Transverse colon (tissue), 4 donors: Measurements from ENCODE around the gene UIMC1. TPM values are rescaled to one million over a fixed set of nuclear protein-coding genes. Genes with fewer than 3 reads are reported as not detected.
"Not testable (repeated sequence)": the region's sequence is repeated elsewhere in the genome, so short reads cannot be mapped to it uniquely, and the experiment has no call there.

Experiments
- DNase-seq: peaks from one replicate; pipeline ENCODE4 v3.0.0-alpha.2; 2019
- H3K27ac ChIP-seq, 4 donors: fragments of 200-600 bp; sonication (generic); 2 replicates each; pipeline ENCODE4 v1.5.1; 2016 to 2018; ENCODE audit warnings: inconsistent platforms in 4 of 4
- H3K27me3 ChIP-seq: fragments of 200-600 bp; sonication (generic); 2 replicates; pipeline ENCODE4 v1.5.1; 2017; ENCODE audit warnings: inconsistent platforms
- H3K36me3 ChIP-seq, 4 donors: fragments of 200-600 bp; sonication (generic); 2 replicates each; pipeline ENCODE4 v1.5.1; 2017 to 2019; ENCODE audit warnings: inconsistent platforms in 4 of 4
- H3K4me1 ChIP-seq, 4 donors: fragments of 200-600 bp; sonication (generic); 2 replicates each; pipeline ENCODE4 v1.5.1; 2017 to 2020; ENCODE audit warnings: inconsistent platforms in 4 of 4
- H3K4me3 ChIP-seq, 4 donors: fragments of 200-600 bp; sonication (generic); 1 replicate in 1 of 4; 2 replicates in 3 of 4; pipeline versions ENCODE4 v1.5.1 to v1.6.1; 2017 to 2019; ENCODE audit warnings: inconsistent platforms in 4 of 4
- H3K9me3 ChIP-seq, 2 donors: fragments of 200-600 bp; sonication (generic); 2 replicates each; pipeline ENCODE4 v1.5.1; 2017 to 2019; ENCODE audit warnings: inconsistent platforms in 2 of 2
- CTCF ChIP-seq, 5 experiments: fragments of 200-600 bp in 3 of 5; fragments of 450-650 bp in 2 of 5; sonication (generic) in 3 of 5; IDR thresholded peaks; 1 replicate in 2 of 5; 2 replicates in 3 of 5; pipeline ENCODE4 v1.5.1; 2016 to 2017; ENCODE audit warnings: antibody characterized with exemption in 5 of 5, inconsistent platforms in 3 of 5, mild to moderate bottlenecking in 2 of 5, moderate library complexity in 1 of 5
- EP300 ChIP-seq: sonication (generic); formaldehyde crosslinking; IDR thresholded peaks from one replicate; pipeline ENCODE4 v1.6.1; 2017; ENCODE audit warnings: antibody characterized with exemption, low read depth
- POLR2A ChIP-seq: fragments of 450-650 bp; IDR thresholded peaks from one replicate; pipeline ENCODE4 v1.6.1; 2016; ENCODE audit warnings: antibody characterized with exemption, mild to moderate bottlenecking, moderate library complexity
- POLR2AphosphoS5 ChIP-seq, 3 donors: sonication (generic); formaldehyde crosslinking; IDR thresholded peaks; one replicate each; pipeline ENCODE4 v1.6.1; 2016; ENCODE audit warnings: antibody characterized with exemption in 3 of 3
- whole genome bisulfite sequencing, 2 donors: methylation state at CpG; one replicate each; pipeline ENCODE4 v1.1.5; 2018; ENCODE audit warnings: low coverage in 1 of 2; 5-methylcytosine and 5-hydroxymethylcytosine counted together
- in situ Hi-C, 4 donors: fragments of 200-750 bp; cut with MboI; loops; one replicate each; pipeline versions ENCODE4 v1.15.0 to v1.15.1; 2017; ENCODE audit warnings: low sequenced_read_pairs in 3 of 4, low pct_ligation_motif_present in 1 of 4, low pct_unique_long_range_greater_than_20kb in 1 of 4
- intact Hi-C: fragments of 100-400 bp; cut with DNase I; formaldehyde crosslinking; loops from one replicate; pipeline ENCODE4 v1.15.1; 2023; ENCODE audit warnings: low total_unique reads
- total RNA-seq, 4 donors: library from RNA; depleted of rRNA; stranded (reverse); fragments of >200 nt; gene quantifications; one replicate each; pipeline ENCODE4 v1.1.0, GENCODE V29; 2016

UIMC1 gene
- total RNA-seq, 4 donors from 2014 or later: 25.1 to 213 (median 34.6) TPM

DNA sequence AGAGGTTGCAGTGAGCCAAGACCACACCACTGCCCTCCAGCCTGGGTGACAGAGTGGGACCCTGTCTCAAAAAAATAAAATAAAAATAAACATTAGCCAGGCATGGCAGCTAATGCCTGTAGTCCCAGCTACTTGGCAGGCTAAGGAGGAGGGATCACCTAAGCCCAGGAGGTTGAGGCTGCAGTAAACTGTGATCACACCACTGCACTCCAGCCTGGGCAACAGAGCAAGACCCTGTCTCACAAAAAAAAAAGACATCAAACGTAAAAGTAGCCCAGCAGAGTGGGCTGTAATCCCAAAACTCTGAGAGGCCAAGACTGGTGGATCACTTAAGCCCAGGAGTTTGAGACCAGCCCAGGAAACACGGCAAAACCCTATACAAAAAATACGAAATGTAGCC, 19.0 kb downstream of the UIMC1 start:
- 79 to 90% methylated on average over 3 of the region's 3 CpGs for WGBS, 2 donors
- TF ChIP-seq POLR2A: no peak
- TF ChIP-seq EP300: no peak
- TF ChIP-seq POLR2AphosphoS5 (IDR thresholded peaks at IDR 0.05): no peak
- no peak for TF ChIP-seq CTCF (IDR thresholded peaks at IDR 0.05)
- Histone ChIP-seq H3K36me3 (no peaks in the 10 kb centered on the region), H3K4me3 (no peak overlapping the region), H3K9me3 (no peaks in the 10 kb centered on the region), H3K27me3 (no peaks in the 10 kb centered on the region), H3K27ac (no peak overlapping the region), H3K4me1 (peaks cover 0 to 7% (median 0%) of the 10 kb centered on the region in 4 donors)
- in situ Hi-C loops: no loop called here
- DNase-seq: no peak
- intact Hi-C loops: no loop called here

DNA sequence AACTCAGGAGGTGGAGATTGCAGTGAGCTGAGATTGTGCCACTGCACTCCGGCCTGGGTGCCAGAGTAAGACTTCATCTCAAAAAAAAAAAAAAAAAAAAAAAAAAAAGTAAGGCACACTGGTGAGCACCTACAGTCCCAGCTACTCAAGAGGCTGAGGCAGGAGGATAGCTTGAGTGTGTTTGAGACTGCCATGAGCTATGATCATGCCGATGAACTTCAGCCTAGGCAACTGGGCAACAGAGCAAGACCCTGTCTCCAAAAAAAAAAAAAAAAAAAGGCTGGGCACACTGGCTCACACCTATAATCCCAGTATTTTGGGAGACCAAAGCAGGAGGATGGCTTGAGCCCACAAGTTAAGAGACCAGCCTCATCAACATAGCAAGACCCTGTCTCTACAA, 20.3 kb downstream of the UIMC1 start:
- Histone ChIP-seq H3K4me3 (no peak overlapping the region), H3K27me3 (no peaks in the 10 kb centered on the region), H3K9me3 (no peaks in the 10 kb centered on the region), H3K4me1 (peaks cover 0 to 7% (median 0%) of the 10 kb centered on the region in 4 donors), H3K36me3 (peaks cover 0 to 5% (median 0%) of the 10 kb centered on the region in 4 donors), H3K27ac (no peak overlapping the region)
- TF ChIP-seq POLR2A: no peak
- TF ChIP-seq EP300: no peak
- TF ChIP-seq POLR2AphosphoS5 (IDR thresholded peaks at IDR 0.05): no peak
- no peak for TF ChIP-seq CTCF (IDR thresholded peaks at IDR 0.05)
- 100% methylated on average over 2 of the region's 2 CpGs for WGBS, 2 donors
- intact Hi-C loops (no loop called here), in situ Hi-C loops (no loop called here)
- DNase-seq: no peak

DNA sequence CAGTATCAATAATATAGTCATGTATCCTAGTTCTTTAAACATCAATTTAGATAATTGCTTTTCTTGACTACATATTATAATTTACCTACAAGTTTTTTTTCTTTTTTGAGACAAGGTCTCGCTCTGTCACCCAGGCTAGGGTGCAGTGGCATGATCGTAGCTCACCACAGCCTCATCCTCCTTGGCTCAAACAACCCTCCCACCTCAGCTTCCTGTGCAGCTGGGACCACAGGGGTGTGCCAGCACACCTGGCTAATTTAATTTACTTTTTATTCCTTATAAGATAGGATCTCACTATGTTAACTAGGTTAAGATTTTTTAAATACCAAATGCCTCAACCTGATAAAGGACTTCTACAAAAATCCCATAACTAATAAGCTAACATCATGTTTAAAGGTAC, 21.1 kb downstream of the UIMC1 start:
- WGBS, 2 donors: 71 to 82% methylated on average over 2 of the region's 2 CpGs
- Histone ChIP-seq H3K27me3 (no peaks in the 10 kb centered on the region), H3K27ac (no peak overlapping the region), H3K9me3 (no peaks in the 10 kb centered on the region), H3K36me3 (peaks cover 0 to 12% (median 0%) of the 10 kb centered on the region in 4 donors), H3K4me3 (no peak overlapping the region), H3K4me1 (peaks cover 0 to 7% (median 0%) of the 10 kb centered on the region in 4 donors)
- intact Hi-C loops (no loop called here), in situ Hi-C loops (no loop called here)
- DNase-seq: no peak
- TF ChIP-seq POLR2A: no peak
- no peak for TF ChIP-seq EP300
- no peak for TF ChIP-seq CTCF (IDR thresholded peaks at IDR 0.05)
- TF ChIP-seq POLR2AphosphoS5 (IDR thresholded peaks at IDR 0.05): no peak

- H3K4me3 ChIP-seq, H3K27me3 ChIP-seq, DNase-seq, H3K9me3 ChIP-seq, intact Hi-C loops, in situ Hi-C loops, H3K27ac ChIP-seq, H3K4me1 ChIP-seq: not testable (repeated sequence)
- 99% methylated on average over 19 of the region's 28 CpGs; no CpG with 5 or more reads in 1 of the 2 donors for WGBS, 2 donors
- H3K36me3 ChIP-seq: peaks cover 0 to 25% (median 2%) of the 10 kb centered on the region in 4 donors
Measured at GRCh38 chr5:176984176-176984575, 22.4 kb downstream of the UIMC1 start.

DNA sequence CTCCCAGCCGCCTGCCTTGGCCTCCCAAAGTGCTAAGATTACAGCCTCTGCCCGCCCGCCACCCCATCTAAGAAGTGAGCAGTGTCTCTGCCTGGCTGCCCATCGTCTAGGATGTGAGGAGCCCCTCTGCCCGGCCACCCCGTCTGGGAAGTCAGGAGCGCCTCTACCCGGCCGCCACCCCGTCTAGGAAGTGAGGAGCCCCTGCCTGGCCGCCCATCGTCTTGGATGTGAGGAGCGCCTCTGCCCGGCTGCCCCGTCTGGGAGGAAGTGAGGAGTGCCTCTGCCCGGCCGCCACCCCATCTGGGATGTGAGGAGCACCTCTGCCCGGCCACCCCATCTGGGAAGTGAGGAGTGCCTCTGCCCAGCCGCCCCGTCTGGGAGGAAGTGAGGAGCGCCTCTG, 23.0 kb downstream of the UIMC1 start:
- WGBS, 2 donors: 97% methylated on average over 21 of the region's 21 CpGs; no CpG with 5 or more reads in 1 of the 2 donors
- H3K27me3 ChIP-seq, intact Hi-C loops, in situ Hi-C loops, H3K4me1 ChIP-seq, H3K4me3 ChIP-seq, H3K9me3 ChIP-seq, DNase-seq, H3K27ac ChIP-seq: not testable (repeated sequence)
- peaks cover 0 to 29% (median 2%) of the 10 kb centered on the region in 4 donors for H3K36me3 ChIP-seq

- H3K27ac ChIP-seq, DNase-seq, H3K4me3 ChIP-seq, H3K27me3 ChIP-seq, H3K4me1 ChIP-seq, H3K9me3 ChIP-seq, in situ Hi-C loops, intact Hi-C loops: not testable (repeated sequence)
- H3K36me3 ChIP-seq: peaks cover 0 to 29% (median 4%) of the 10 kb centered on the region in 4 donors
- 73 to 78% methylated on average over 6 to 13 of the region's 13 CpGs for WGBS, 2 donors
Measured at GRCh38 chr5:176983112-176983511, 23.5 kb downstream of the UIMC1 start.
